ENCODE results near the gene GGCX. TPM values are rescaled to one million over a fixed set of nuclear protein-coding genes. Genes with fewer than 3 reads are reported as not detected.
"Not testable (repeated sequence)": the region's sequence is repeated elsewhere in the genome, so short reads cannot be mapped to it uniquely, and the experiment has no call there.

The GGCX gene
- total RNA-seq, 2 donors from 2014 or later: 21.3 to 21.7 TPM

DNA sequence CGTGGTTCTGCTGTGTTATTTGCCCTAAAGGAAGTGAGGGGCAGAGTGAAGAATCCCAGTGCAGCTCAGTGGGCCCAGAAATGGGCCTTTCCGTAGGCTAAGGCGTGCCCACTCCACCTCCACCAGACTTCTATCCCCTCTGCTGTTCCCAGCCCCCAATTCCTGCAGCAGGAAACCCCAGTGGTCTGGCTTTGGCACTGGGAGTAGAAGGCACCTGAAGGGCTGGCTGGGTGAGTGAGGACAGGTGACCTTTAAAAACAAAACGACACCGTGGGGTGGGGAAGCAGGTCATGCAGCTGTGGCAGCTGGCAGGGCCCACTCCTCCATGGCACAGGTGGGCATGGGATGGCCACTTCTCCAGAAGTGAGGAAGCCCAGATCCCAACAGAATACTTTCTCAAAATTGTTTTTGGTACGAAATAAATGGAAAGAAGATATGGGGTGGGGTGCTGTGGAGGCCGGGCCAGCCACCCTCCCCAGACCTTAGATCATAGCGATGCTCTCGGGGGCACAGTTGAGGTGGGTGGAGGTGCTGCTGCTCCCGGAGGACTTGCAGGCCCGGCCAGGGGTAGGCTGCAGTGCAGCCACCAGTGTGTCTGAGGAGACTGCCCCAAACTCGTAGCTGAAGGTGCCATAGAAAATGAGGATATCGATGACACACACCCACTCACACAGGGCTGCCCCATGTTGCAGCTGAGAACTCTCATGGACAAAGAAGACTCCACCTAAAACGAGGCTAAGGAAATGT lies 37.5 kb upstream of the GGCX start:
- no peak overlapping the region for H3K27ac Mint-ChIP-seq
- no peak for ATAC-seq (replicated peaks)
- H3K4me1 Mint-ChIP-seq: peaks cover 22% of the 10 kb centered on the region
- H3K27me3 Mint-ChIP-seq: no peaks in the 10 kb centered on the region
- peaks cover 45% of the 10 kb centered on the region for H3K36me3 Mint-ChIP-seq (ENCODE audit: low read depth)
- no peak overlapping the region for H3K4me3 Mint-ChIP-seq
- no peaks in the 10 kb centered on the region for H3K9me3 Mint-ChIP-seq

- Mint-ChIP-seq H3K27ac (no peak overlapping the region), H3K4me1 (peaks cover 15% of the 10 kb centered on the region), H3K36me3 (ENCODE audit: low read depth) (peaks cover 45% of the 10 kb centered on the region), H3K27me3 (no peaks in the 10 kb centered on the region), H3K4me3 (peak overlapping the region; percentile 100), H3K9me3 (no peaks in the 10 kb centered on the region)
- ATAC-seq (replicated peaks): no peak
Measured at GRCh38 chr2:85597241-85597640, 35.9 kb upstream of the GGCX start.

DNA sequence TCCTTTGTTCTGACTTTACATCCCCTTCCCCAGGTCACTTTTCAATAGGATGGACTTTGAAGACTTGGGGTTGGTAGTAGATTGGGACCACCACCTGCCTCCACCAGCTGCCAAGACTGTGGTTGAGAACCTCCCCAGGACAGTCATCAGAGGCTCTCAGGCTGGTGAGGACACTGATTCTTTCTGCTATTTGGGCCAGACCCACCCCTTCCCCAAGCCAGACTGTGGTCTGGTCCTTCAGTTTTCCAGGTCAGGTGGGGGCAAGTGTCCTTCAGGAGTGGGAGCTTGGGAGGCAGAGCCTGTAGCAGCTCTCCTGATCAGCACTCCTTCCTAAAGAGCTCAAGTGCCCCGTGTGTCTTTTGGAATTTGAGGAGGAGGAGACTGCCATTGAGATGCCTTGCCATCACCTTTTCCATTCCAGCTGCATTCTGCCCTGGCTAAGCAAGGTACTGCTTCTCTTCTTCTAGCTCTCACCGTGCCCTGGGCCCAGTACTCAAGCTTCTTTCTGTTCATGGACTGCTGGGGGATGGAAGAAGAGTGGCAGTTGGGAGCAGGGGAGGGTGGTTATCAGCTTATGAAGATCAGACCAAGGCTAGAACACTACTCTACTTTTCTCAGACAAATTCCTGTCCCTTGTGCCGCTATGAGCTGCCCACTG lies 35.3 kb upstream of the GGCX start:
- peak overlapping the region; percentile 100 for H3K27ac Mint-ChIP-seq
- peaks cover 45% of the 10 kb centered on the region for H3K36me3 Mint-ChIP-seq (ENCODE audit: low read depth)
- no peaks in the 10 kb centered on the region for H3K27me3 Mint-ChIP-seq
- ATAC-seq (replicated peaks): no peak
- peaks cover 15% of the 10 kb centered on the region for H3K4me1 Mint-ChIP-seq
- no peaks in the 10 kb centered on the region for H3K9me3 Mint-ChIP-seq
- H3K4me3 Mint-ChIP-seq: peak overlapping the region; percentile 100

- peak overlapping the region; percentile 100 for H3K27ac Mint-ChIP-seq
- H3K4me3 Mint-ChIP-seq: peak overlapping the region; percentile 100
- no peak for ATAC-seq (replicated peaks)
- H3K9me3 Mint-ChIP-seq: no peaks in the 10 kb centered on the region
- H3K27me3 Mint-ChIP-seq: no peaks in the 10 kb centered on the region
- H3K36me3 Mint-ChIP-seq (ENCODE audit: low read depth): peaks cover 45% of the 10 kb centered on the region
- H3K4me1 Mint-ChIP-seq: peaks cover 15% of the 10 kb centered on the region
Measured at GRCh38 chr2:85596026-85596333, 34.7 kb upstream of the GGCX start.

- peaks cover 15% of the 10 kb centered on the region for H3K4me1 Mint-ChIP-seq
- peak; percentile 99 for ATAC-seq (replicated peaks)
- peaks cover 45% of the 10 kb centered on the region for H3K36me3 Mint-ChIP-seq (ENCODE audit: low read depth)
- H3K9me3 Mint-ChIP-seq: no peaks in the 10 kb centered on the region
- peak within 1 kb of the TSS; percentile 100 for H3K4me3 Mint-ChIP-seq
- H3K27me3 Mint-ChIP-seq: no peaks in the 10 kb centered on the region
- peak within 1 kb of the TSS; percentile 100 for H3K27ac Mint-ChIP-seq
Measured at GRCh38 chr2:85595301-85596025, 34.2 kb upstream of the GGCX start, which contains the start of gene RNF181. Gene RNF181, plus strand, starts transcription at chr2:85595745. Its CDS starts 19 bp downstream, at chr2:85595764.

DNA sequence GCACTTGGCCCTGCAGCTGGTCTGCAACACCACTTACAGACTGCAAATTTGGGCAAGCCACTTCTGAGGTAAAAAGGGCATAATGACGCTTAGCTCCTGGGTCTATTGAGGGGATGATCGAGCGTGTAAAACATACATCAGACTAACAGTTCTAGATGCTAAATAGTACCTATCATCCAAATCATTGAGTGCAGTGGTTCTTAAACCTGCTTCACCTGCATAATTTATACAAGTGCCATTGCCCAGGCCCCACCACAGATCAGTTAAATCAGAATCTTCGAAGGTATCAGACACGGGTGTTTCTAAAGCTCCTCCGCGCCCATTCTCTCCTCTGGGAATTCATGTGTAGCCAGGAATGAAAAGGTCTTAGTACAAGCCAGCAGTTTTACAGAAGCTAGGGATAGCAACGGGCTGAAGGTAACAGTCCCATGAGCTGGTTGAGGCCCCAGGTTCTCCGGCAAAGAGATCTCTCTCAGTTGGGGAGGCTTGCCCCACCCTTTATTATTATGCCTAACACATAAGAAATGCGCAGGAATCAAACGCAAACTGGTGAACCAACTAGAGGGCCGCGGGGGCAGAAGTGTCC lies 33.5 kb upstream of the GGCX start:
- Mint-ChIP-seq H3K27me3 (no peaks in the 10 kb centered on the region), H3K27ac (peak overlapping the region; percentile 100), H3K36me3 (ENCODE audit: low read depth) (peaks cover 45% of the 10 kb centered on the region), H3K9me3 (no peaks in the 10 kb centered on the region), H3K4me1 (peaks cover 15% of the 10 kb centered on the region), H3K4me3 (peak overlapping the region; percentile 100)
- ATAC-seq (replicated peaks): no peak

- Mint-ChIP-seq H3K9me3 (no peaks in the 10 kb centered on the region), H3K27ac (no peak overlapping the region)
- ATAC-seq (replicated peaks): no peak
Measured at GRCh38 chr2:85593023-85593422, 31.7 kb upstream of the GGCX start.

DNA sequence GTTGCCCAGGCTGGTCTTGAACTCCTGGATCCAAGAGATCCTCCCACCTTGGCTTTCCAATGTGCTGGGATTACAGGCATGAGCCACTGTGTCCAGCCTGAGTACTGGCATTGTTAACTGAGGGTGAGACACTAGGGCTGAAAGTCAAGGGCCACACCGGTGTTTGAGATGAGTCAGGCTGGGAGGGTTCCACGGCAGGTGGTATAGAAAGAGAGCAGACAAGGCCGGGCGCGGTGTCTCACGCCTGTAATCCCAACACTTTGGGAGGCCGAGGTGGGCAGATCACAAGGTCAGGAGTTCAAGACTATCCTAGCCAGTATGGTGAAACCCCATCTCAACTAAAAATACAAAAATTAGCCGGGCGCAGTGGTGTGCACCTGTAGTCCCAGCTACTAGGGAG lies 31.0 kb upstream of the GGCX start:
- Mint-ChIP-seq H3K36me3 (ENCODE audit: low read depth) (peaks cover 26% of the 10 kb centered on the region), H3K4me1 (peaks cover 20% of the 10 kb centered on the region)
- H3K27ac Mint-ChIP-seq; H3K4me3 Mint-ChIP-seq; ATAC-seq (replicated peaks); H3K27me3 Mint-ChIP-seq; H3K9me3 Mint-ChIP-seq: not testable (repeated sequence)

More at GRCh38 chr2:85593023-85593422, 31.7 kb upstream of the GGCX start:
- Mint-ChIP-seq H3K4me1 (peaks cover 15% of the 10 kb centered on the region), H3K4me3 (no peak overlapping the region), H3K36me3 (ENCODE audit: low read depth) (peaks cover 33% of the 10 kb centered on the region), H3K27me3 (no peaks in the 10 kb centered on the region)

DNA sequence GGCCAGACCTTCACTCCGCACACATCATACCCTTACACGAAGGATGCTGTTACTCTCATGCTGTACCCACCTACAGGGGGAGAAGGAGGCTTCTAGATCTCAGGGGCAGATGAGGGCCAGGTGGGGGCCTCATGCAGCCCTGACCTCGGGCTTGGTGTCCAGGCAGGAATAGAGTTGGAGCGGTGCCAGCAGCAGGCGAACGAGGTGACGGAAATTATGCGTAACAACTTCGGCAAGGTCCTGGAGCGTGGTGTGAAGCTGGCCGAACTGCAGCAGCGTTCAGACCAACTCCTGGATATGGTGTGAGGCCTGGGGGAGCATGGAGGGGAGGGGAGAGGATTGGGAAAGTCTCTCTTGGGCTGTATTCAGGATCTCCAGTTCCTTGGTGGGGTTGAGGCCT lies 30.3 kb upstream of the GGCX start:
- H3K9me3 Mint-ChIP-seq: no peaks in the 10 kb centered on the region
- H3K4me3 Mint-ChIP-seq: no peak overlapping the region
- no peak for ATAC-seq (replicated peaks)
- no peak overlapping the region for H3K27ac Mint-ChIP-seq
- peaks cover 20% of the 10 kb centered on the region for H3K4me1 Mint-ChIP-seq
- peaks cover 18% of the 10 kb centered on the region for H3K36me3 Mint-ChIP-seq (ENCODE audit: low read depth)
- H3K27me3 Mint-ChIP-seq: no peaks in the 10 kb centered on the region

- no peaks in the 10 kb centered on the region for H3K9me3 Mint-ChIP-seq
Measured at GRCh38 chr2:85590950-85591349, 29.7 kb upstream of the GGCX start.

GRCh38 chr2:85589982-85590791 lies 28.9 kb upstream of the GGCX start:
- H3K27ac Mint-ChIP-seq: peak overlapping the region; percentile 32
- ATAC-seq (replicated peaks): no peak

More at GRCh38 chr2:85590950-85591349, 29.7 kb upstream of the GGCX start:
- H3K4me1 Mint-ChIP-seq: peaks cover 20% of the 10 kb centered on the region
- H3K27me3 Mint-ChIP-seq: no peaks in the 10 kb centered on the region
- no peak for ATAC-seq (replicated peaks)
- H3K36me3 Mint-ChIP-seq (ENCODE audit: low read depth): peaks cover 15% of the 10 kb centered on the region
- H3K27ac Mint-ChIP-seq: peak overlapping the region; percentile 32
- H3K4me3 Mint-ChIP-seq: no peak overlapping the region

GRCh38 chr2:85589181-85589580 lies 27.9 kb upstream of the GGCX start:
- H3K9me3 Mint-ChIP-seq: no peaks in the 10 kb centered on the region
- no peaks in the 10 kb centered on the region for H3K36me3 Mint-ChIP-seq (ENCODE audit: low read depth)
- peaks cover 23% of the 10 kb centered on the region for H3K4me1 Mint-ChIP-seq
- H3K4me3 Mint-ChIP-seq: no peak overlapping the region
- no peak for ATAC-seq (replicated peaks)
- H3K27me3 Mint-ChIP-seq: no peaks in the 10 kb centered on the region
- H3K27ac Mint-ChIP-seq: peak overlapping the region; percentile 11

More at GRCh38 chr2:85589982-85590791, 28.9 kb upstream of the GGCX start:
- Mint-ChIP-seq H3K9me3 (no peaks in the 10 kb centered on the region), H3K27me3 (no peaks in the 10 kb centered on the region), H3K4me3 (no peak overlapping the region), H3K36me3 (ENCODE audit: low read depth) (peaks cover 7% of the 10 kb centered on the region), H3K4me1 (peaks cover 22% of the 10 kb centered on the region)

DNA sequence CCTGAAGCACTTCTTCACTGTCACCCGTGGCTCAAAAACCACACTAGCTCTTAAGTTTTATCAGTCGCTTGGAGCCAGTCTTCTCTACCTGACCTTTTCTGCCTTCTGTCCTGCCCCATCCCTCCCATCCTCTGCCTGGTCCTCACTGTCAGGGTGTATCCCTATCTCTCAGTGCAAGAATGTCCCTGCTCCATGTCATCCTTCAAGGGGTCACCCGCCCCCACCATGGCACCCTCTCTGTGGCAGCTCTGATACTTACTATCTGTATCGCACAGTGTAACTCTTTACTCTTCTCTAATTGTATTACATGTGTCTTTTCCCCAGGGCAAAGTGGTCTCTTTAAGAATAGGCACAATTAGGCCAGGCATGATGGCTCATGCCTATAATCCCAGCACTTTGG lies 27.4 kb upstream of the GGCX start:
- Mint-ChIP-seq H3K4me3 (no peak overlapping the region), H3K27me3 (no peaks in the 10 kb centered on the region), H3K9me3 (no peaks in the 10 kb centered on the region), H3K4me1 (peaks cover 24% of the 10 kb centered on the region), H3K36me3 (ENCODE audit: low read depth) (peaks cover 4% of the 10 kb centered on the region), H3K27ac (peak overlapping the region; percentile 11)
- no peak for ATAC-seq (replicated peaks)

GRCh38 chr2:85588236-85588635 lies 26.9 kb upstream of the GGCX start:
- Mint-ChIP-seq H3K27ac (peak overlapping the region; percentile 11), H3K4me3 (no peak overlapping the region), H3K36me3 (ENCODE audit: low read depth) (peaks cover 8% of the 10 kb centered on the region), H3K4me1 (peaks cover 29% of the 10 kb centered on the region), H3K27me3 (no peaks in the 10 kb centered on the region), H3K9me3 (no peaks in the 10 kb centered on the region)
- no peak for ATAC-seq (replicated peaks)
